ENCODE results near the gene PCCA.

DNA sequence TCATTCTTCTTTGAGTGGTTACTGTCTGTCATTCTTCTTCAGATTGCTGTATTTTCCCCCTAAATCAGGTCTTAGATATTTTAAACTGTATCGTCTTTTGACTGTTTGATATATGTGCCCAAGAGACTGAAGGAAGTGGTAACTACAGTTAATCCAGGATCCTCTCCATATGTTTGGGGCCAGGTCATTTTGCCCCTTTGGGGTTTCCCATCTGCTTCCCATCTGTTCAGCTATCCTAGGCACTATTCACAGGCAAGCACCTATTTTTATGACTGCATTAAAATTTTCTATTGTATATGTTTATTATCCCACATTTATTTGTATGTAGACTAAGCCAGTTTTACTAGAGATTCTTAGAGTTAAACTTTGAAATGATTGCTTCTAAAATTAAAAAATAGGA lies 244.2 kb downstream of the PCCA start:
- TF ChIP-seq, protein P1, sequence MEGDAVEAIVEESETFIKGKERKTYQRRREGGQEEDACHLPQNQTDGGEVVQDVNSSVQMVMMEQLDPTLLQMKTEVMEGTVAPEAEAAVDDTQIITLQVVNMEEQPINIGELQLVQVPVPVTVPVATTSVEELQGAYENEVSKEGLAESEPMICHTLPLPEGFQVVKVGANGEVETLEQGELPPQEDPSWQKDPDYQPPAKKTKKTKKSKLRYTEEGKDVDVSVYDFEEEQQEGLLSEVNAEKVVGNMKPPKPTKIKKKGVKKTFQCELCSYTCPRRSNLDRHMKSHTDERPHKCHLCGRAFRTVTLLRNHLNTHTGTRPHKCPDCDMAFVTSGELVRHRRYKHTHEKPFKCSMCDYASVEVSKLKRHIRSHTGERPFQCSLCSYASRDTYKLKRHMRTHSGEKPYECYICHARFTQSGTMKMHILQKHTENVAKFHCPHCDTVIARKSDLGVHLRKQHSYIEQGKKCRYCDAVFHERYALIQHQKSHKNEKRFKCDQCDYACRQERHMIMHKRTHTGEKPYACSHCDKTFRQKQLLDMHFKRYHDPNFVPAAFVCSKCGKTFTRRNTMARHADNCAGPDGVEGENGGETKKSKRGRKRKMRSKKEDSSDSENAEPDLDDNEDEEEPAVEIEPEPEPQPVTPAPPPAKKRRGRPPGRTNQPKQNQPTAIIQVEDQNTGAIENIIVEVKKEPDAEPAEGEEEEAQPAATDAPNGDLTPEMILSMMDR (IDR thresholded peaks at IDR 0.05): no peak
- no peak for TF ChIP-seq POLR2A (IDR thresholded peaks at IDR 0.05)

Data from adrenal gland (tissue), 5 donors.